Endodermal cell (in vitro differentiated cells): ENCODE results near the gene CCDC83. TPM values are rescaled to one million over a fixed set of nuclear protein-coding genes. Genes with fewer than 3 reads are reported as not detected.

Experiments
- DNase-seq: peaks from one replicate; pipeline ENCODE4 v3.0.0-alpha.2; 2017
- H3K27ac ChIP-seq: 2 replicates; pipeline ENCODE4 v1.5.1; 2013; ENCODE audit warnings: mild to moderate bottlenecking, low read depth, low read length, moderate library complexity
- H3K27me3 ChIP-seq: 2 replicates; pipeline ENCODE4 v1.6.1; 2013; ENCODE audit warnings: mild to moderate bottlenecking, low read length, moderate library complexity; ENCODE audit not compliant: insufficient read depth, control insufficient read depth, poor library complexity, severe bottlenecking
- H3K36me3 ChIP-seq: 2 replicates; pipeline ENCODE4 v1.7.0; 2013; ENCODE audit warnings: mild to moderate bottlenecking, low read length, moderate library complexity; ENCODE audit not compliant: control insufficient read depth, insufficient read depth
- H3K4me1 ChIP-seq: one replicate; pipeline ENCODE4 v1.7.0; 2013; ENCODE audit warnings: low read length; ENCODE audit not compliant: control insufficient read depth, insufficient read depth
- H3K4me3 ChIP-seq: 2 replicates; pipeline ENCODE4 v1.5.1; 2013; ENCODE audit warnings: mild to moderate bottlenecking, low read length, moderate library complexity
- H3K9ac ChIP-seq: 2 replicates; pipeline ENCODE4 v1.6.1; 2013; ENCODE audit warnings: mild to moderate bottlenecking, low read length, moderate library complexity; ENCODE audit not compliant: poor library complexity, severe bottlenecking; ENCODE audit errors: extremely low read depth
- H3K9me3 ChIP-seq: 2 replicates; pipeline ENCODE4 v1.6.1; 2013; ENCODE audit warnings: mild to moderate bottlenecking, low read length, moderate library complexity; ENCODE audit not compliant: control insufficient read depth
- H3K27ac Mint-ChIP-seq: 2 replicates; pipeline ENCODE4 v1.8.0; 2020; ENCODE audit warnings: mixed read lengths
- H3K27me3 Mint-ChIP-seq: 2 replicates; pipeline ENCODE4 v1.8.0; 2021; ENCODE audit warnings: mild to moderate bottlenecking, mixed read lengths; ENCODE audit not compliant: insufficient read depth
- H3K36me3 Mint-ChIP-seq: 2 replicates; pipeline ENCODE4 v1.8.0; 2020; ENCODE audit warnings: low read depth, mixed read lengths
- H3K4me1 Mint-ChIP-seq: 2 replicates; pipeline ENCODE4 v1.8.0; 2020; ENCODE audit warnings: mixed read lengths
- H3K4me3 Mint-ChIP-seq: 2 replicates; pipeline ENCODE4 v1.8.0; 2020; ENCODE audit warnings: mild to moderate bottlenecking, moderate library complexity, mixed read lengths
- H3K9me3 Mint-ChIP-seq: 2 replicates; pipeline ENCODE4 v1.8.0; 2020; ENCODE audit warnings: mild to moderate bottlenecking, mixed read lengths
- WGBS, 2 experiments: methylation state at CpG; one replicate each; pipeline versions ENCODE4 v1.1.5 to v1.1.7; 2013; ENCODE audit warnings: missing lambda C conversion rate in 2 of 2, mixed read lengths in 1 of 2; ENCODE audit not compliant: insufficient coverage in 1 of 2, insufficient read length in 1 of 2; 5-methylcytosine and 5-hydroxymethylcytosine counted together
- total RNA-seq, 2 donors: library from RNA; stranded (reverse); fragmentation: NEBNext Ultra II Directional in 1 of 2; extraction: Animal tissue kit (Norgen Biotek cat#: 25700) in 1 of 2; gene quantifications; 2 replicates in 1 of 2; 3 replicates in 1 of 2; pipeline ENCODE4 v1.2.1, GENCODE V29; 2021
- TF ChIP-seq, protein P1 (sequence below): fragments of 200-600 bp; sonication (generic); conservative IDR thresholded peaks from 2 replicates; pipeline ENCODE4 v1.5.0; 2021; ENCODE audit warnings: antibody characterized with exemption, mild to moderate bottlenecking

CCDC83 gene
- total RNA-seq, 2 donors from 2014 or later: not detected

DNA sequence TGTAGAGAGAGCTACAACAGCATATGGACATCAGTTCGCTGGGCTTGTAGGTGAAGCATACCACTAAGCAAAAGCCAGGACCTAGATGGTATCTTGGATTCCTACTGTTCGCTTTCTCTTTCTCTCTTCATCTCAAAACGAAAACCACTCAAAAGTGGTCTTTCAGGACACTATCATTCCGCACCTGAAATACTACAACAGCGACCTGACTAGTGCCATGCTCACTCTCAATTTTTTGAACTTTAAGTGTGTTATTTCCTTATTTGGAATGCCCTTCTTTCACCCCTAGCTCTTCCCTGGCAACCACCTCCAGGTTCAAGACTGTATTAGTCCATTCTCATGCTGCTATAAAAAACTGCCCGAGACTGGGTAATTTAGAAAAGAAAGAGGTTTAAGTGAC is 59.2 kb downstream of the CCDC83 start:
- no peak for DNase-seq
- Histone ChIP-seq H3K9ac (no peak overlapping the region), H3K36me3 (no peaks in the 10 kb centered on the region), H3K27ac (no peak overlapping the region), H3K4me3 (no peak overlapping the region), H3K4me1 (no peaks in the 10 kb centered on the region), H3K9me3 (peaks cover 8% of the 10 kb centered on the region), H3K27me3 (no peaks in the 10 kb centered on the region)
- TF ChIP-seq, protein P1, sequence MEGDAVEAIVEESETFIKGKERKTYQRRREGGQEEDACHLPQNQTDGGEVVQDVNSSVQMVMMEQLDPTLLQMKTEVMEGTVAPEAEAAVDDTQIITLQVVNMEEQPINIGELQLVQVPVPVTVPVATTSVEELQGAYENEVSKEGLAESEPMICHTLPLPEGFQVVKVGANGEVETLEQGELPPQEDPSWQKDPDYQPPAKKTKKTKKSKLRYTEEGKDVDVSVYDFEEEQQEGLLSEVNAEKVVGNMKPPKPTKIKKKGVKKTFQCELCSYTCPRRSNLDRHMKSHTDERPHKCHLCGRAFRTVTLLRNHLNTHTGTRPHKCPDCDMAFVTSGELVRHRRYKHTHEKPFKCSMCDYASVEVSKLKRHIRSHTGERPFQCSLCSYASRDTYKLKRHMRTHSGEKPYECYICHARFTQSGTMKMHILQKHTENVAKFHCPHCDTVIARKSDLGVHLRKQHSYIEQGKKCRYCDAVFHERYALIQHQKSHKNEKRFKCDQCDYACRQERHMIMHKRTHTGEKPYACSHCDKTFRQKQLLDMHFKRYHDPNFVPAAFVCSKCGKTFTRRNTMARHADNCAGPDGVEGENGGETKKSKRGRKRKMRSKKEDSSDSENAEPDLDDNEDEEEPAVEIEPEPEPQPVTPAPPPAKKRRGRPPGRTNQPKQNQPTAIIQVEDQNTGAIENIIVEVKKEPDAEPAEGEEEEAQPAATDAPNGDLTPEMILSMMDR: no peak
- WGBS, 2 experiments: 88 to 90% methylated on average over 2 to 6 of the region's 6 CpGs
- H3K27ac Mint-ChIP-seq: no peak overlapping the region
- H3K9me3 Mint-ChIP-seq: peaks cover 7% of the 10 kb centered on the region
- peaks cover 4% of the 10 kb centered on the region for H3K27me3 Mint-ChIP-seq
- no peaks in the 10 kb centered on the region for H3K36me3 Mint-ChIP-seq
- no peak overlapping the region for H3K4me3 Mint-ChIP-seq
- peaks cover 11% of the 10 kb centered on the region for H3K4me1 Mint-ChIP-seq

DNA sequence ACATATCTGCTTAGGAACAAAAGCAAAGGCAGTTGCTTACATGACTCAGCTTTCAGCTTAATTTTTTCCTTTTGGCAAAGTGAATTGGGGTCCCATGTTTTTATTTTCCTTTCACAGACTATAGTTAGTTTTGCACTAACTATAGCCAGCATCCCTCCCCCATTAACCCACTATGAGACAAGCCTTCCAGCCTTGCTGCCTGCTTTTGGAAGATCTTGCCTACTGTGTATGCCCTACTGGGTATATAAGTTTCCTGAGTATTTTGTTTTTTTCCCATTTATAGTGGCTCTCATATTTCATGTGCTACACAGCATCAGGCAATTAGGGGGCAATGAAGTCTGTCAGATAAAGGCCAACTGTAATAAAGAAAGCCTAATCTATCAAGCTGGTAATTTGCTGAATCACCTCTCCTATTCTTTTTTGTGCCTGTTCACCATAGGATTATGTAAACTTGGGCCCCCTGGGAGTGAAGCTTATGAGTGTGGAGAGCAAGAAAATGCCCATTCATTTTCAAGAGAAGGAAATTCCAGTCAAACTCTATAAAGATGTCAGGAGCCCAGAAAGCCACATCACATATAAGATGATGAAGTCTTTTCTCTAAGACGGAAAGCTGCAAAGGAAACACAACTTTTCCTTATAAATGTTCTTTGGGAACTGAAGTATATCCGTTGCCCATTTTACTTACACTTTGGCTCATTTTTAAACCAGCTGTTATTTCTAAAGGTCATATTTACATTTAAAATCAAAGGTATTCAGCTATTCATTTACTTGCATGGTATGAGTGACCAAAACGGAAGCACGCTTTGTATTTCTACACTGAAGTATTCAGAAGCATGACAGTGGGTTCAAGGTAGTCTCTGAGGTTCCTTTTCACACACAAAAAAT is 64.0 kb downstream of the CCDC83 start:
- Histone ChIP-seq H3K9ac (no peak overlapping the region), H3K27ac (no peak overlapping the region), H3K36me3 (no peaks in the 10 kb centered on the region), H3K4me3 (no peak overlapping the region), H3K27me3 (no peaks in the 10 kb centered on the region), H3K9me3 (peaks cover 8% of the 10 kb centered on the region), H3K4me1 (no peaks in the 10 kb centered on the region)
- Mint-ChIP-seq H3K27ac (no peak overlapping the region), H3K36me3 (no peaks in the 10 kb centered on the region), H3K4me3 (no peak overlapping the region), H3K4me1 (peaks cover 11% of the 10 kb centered on the region), H3K9me3 (peaks cover 7% of the 10 kb centered on the region), H3K27me3 (peaks cover 4% of the 10 kb centered on the region)
- TF ChIP-seq, protein P1: no peak
- 90 to 100% methylated on average over 1 to 4 of the region's 4 CpGs for WGBS, 2 experiments
- no peak for DNase-seq

DNA sequence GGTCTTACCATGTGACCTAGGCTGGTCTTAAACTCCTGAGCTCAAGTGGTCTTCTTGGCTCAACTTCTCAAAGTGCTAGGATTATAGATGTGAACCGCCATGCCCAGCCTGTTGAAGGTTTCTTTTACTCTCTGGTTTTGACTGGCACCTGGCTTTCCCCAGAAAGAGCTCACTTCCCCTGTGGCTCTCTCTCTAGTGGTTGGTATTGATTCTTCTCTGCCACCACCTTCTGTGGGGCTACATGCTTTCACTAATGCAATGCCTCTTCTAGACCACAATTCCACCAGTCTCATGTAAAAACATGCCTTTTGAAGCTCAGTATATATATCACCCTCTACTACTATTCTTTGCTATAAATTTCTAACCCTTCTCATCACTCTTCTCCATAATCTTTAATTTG is 67.2 kb downstream of the CCDC83 start:
- no peak for DNase-seq
- TF ChIP-seq, protein P1: no peak
- H3K9ac ChIP-seq: no peak overlapping the region
- no peaks in the 10 kb centered on the region for H3K9me3 Mint-ChIP-seq
- H3K27ac ChIP-seq: no peak overlapping the region
- H3K9me3 ChIP-seq: no peaks in the 10 kb centered on the region
- no peak overlapping the region for H3K4me3 ChIP-seq
- H3K27ac Mint-ChIP-seq: no peak overlapping the region
- H3K36me3 ChIP-seq: no peaks in the 10 kb centered on the region
- H3K27me3 ChIP-seq: no peaks in the 10 kb centered on the region
- WGBS, 2 experiments: 82 to 100% methylated on average over 1 of the region's 1 CpG
- peaks cover 24% of the 10 kb centered on the region for H3K27me3 Mint-ChIP-seq
- no peaks in the 10 kb centered on the region for H3K4me1 ChIP-seq
- H3K4me3 Mint-ChIP-seq: no peak overlapping the region
- peaks cover 11% of the 10 kb centered on the region for H3K4me1 Mint-ChIP-seq
- no peaks in the 10 kb centered on the region for H3K36me3 Mint-ChIP-seq
